HG03175 (cell line): ENCODE data around the gene EP400.

Source experiments
- ATAC-seq: cut with Tn5 transposase; IDR thresholded peaks from one replicate; pipeline ENCODE4 v1.9.1; 2021; ENCODE audit warnings: mild to moderate bottlenecking, moderate library complexity; ENCODE audit not compliant: unreplicated experiment

The EP400 gene

GRCh38 chr12:132111654-132112304 is 162.0 kb downstream of the EP400 start:
- no peak for ATAC-seq

GRCh38 chr12:132114667-132115066 is 164.9 kb downstream of the EP400 start:
- no peak for ATAC-seq

GRCh38 chr12:132115500-132115899 is 165.8 kb downstream of the EP400 start:
- ATAC-seq = no peak

DNA sequence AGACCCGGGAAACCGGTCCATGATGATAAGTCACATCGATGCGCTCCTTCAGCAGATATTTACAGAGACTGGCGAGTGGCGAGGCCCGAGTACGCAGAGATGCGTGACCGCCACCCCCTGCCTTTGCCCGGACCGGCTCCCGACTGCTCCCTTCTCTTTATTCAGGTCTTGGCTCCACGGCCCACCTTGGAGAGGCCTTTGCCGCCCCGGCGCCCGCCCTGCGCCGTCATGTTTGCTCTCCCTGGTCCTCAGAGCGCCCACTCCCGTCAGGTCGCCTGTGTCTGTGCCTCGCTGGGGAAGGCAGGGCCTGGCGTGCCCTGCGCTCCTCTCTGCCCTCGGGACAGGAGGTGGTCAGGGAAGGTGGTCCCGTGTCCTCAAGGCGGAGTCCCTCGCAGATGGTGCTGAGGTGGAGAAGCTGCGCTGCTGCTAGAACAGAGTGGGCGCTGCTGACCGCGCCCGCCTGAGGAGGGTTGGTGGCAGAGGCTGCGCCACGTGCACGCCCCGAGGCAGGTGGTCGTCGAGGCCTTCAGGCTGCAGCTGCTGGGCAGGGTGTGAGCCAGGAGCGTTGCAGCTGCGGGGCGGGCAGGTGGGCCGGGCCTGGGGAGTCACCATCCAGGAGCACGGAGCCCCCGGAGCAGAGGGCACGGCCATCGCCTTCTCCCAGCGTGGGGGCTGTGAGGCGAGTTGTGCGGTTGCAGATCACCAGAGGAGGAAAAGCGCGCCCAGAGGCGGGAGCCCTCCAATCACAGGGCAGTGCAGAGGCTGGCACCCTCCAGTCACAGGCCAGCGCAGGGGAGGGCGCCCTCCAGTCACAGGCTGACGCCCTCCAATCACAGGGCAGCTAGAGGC is 167.2 kb downstream of the EP400 start:
- ATAC-seq = no peak

DNA sequence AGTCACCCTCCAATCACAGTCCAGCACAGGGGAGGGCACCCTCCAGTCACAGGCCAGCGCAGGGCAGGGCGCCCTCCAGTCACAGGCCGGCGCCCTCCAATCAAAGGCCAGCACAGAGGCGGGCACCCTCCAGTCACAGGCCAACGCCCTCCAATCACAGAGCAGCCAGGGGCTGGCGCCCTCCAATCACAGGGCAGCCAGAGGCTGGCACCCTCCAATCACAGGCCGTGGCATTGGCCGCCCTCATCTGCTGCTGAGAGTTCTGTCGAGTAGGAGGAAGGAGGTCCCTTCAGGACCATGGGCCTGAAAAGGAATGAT is 167.8 kb downstream of the EP400 start:
- no peak for ATAC-seq

DNA sequence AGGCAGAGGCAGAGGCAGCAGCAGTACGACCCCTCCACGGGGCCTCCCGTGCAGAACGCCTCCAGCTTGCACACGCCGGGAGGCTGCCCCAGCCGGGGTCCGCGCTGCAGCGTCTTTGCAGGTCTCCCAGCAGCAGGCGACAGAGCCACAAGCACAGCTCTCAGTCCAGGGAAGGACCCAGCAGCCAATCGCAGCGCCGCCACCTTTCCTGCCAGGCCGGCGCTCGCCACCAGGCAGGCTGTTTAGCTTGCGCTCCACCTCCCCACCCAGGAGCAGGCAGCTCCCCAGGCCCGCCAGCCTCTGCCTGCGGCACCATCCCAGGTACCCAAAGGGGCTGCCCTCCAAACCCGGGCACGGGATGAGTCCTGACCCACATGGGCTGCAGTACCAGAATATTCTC is 169.1 kb downstream of the EP400 start:
- ATAC-seq = no peak

DNA sequence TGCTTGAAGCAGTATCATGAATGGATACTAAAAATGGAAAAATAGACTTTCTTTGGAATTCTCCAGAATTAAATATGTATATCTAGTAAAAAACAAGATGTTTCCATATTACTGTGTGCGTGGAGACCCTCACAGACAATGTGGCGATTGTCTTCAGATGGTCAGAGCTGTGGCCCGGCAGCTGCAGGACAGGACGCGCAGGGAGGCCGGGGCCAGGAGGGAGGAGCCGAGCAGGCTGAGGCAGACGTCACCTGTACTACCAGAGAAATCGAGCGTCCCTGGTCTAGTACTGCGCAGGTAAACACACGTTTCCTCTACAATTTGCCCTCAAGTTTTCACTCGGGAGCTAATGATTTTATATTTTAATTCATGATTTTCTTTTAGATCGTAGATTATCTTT is 171.5 kb downstream of the EP400 start:
- no peak for ATAC-seq

- no peak for ATAC-seq
Observed at GRCh38 chr12:132123970-132124765, 174.4 kb downstream of the EP400 start.

- ATAC-seq = no peak
Observed at GRCh38 chr12:132124766-132125425, 175.2 kb downstream of the EP400 start.

GRCh38 chr12:132125736-132126135 is 176.0 kb downstream of the EP400 start:
- ATAC-seq = no peak

GRCh38 chr12:132127041-132127440 is 177.3 kb downstream of the EP400 start:
- no peak for ATAC-seq

DNA sequence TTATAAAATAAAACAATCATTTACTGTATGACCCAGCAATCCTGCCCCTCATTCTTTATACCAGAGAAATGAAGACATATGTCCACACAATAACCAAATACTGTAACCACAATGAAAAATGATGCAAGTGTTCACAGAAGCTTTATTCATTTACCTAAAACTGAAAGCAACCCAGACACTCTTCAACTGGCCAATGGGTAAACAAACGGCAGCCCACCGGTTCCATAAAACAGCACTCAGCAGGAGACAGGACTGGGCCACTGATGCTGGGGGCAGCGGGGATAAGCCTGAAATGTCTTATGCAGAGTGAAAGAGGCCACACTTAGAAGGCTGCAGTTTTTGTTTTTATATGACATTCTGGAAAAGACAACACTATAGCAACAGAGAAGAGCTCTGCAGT is 179.3 kb downstream of the EP400 start:
- ATAC-seq = no peak

DNA sequence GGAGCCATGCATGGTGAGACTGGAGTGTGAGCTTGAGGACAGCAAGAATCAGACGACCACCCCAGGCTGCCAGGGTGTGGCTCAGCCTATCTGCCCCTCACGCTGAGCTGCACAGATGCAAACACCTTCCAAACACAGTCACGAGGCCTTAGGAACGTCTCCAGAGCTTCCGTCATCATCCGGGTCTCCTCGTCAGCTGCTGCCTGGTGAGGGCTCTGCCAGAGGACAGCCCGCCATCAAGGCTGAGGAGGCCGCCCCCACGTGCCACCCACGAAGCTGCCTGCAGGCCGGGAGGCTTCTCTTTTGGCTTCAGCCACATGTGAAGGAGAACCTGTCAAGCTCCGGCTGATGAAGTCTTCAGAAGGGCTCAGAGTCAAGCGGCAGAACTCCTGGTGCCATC is 180.9 kb downstream of the EP400 start:
- no peak for ATAC-seq
